Measurements from ENCODE around the gene FBXO42. TPM values are rescaled to one million over a fixed set of nuclear protein-coding genes. Genes with fewer than 3 reads are reported as not detected.

FBXO42 gene
- total and polyA plus RNA-seq, 9 of the 15 experiments (the other 6 are each of a cell fraction or from before 2014, with no cell fraction given): 7.2 to 24.8 (median 17.4) TPM

DNA sequence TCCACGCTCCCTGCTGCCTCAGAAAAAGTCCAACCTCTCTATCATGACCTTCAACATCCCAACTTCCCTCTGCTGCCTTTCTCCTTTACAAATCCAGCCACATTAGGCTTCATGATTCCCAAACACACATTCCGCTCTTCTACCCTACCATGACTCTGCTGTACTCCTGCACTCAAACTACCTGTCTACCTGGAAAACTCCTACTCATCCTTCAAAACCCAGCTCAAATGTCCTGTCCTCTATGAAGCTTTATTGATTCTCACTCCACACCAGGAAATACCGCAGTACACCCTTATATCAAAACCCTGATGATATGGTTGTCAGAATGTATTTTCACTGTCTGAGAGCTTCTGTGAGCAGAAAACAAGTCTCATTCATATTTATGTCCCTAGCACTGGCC lies 148.7 kb downstream of the FBXO42 start:
- no peak for TF ChIP-seq NFATC3 (IDR thresholded peaks at IDR 0.05)
- no peak for TF ChIP-seq ELF1 (tag; IDR thresholded peaks at IDR 0.05)
- no peak for TF ChIP-seq ZKSCAN8 (CRISPR knock-in tag; IDR thresholded peaks at IDR 0.05)
- no peak for TF ChIP-seq NFE2 (IDR thresholded peaks at IDR 0.05; ENCODE audit: low read depth)
- TF ChIP-seq LARP7 (IDR thresholded peaks at IDR 0.05): no peak
- no peak for TF ChIP-seq TAF9B (IDR thresholded peaks at IDR 0.05; ENCODE audit: partially characterized antibody)
- TF ChIP-seq, protein P1, sequence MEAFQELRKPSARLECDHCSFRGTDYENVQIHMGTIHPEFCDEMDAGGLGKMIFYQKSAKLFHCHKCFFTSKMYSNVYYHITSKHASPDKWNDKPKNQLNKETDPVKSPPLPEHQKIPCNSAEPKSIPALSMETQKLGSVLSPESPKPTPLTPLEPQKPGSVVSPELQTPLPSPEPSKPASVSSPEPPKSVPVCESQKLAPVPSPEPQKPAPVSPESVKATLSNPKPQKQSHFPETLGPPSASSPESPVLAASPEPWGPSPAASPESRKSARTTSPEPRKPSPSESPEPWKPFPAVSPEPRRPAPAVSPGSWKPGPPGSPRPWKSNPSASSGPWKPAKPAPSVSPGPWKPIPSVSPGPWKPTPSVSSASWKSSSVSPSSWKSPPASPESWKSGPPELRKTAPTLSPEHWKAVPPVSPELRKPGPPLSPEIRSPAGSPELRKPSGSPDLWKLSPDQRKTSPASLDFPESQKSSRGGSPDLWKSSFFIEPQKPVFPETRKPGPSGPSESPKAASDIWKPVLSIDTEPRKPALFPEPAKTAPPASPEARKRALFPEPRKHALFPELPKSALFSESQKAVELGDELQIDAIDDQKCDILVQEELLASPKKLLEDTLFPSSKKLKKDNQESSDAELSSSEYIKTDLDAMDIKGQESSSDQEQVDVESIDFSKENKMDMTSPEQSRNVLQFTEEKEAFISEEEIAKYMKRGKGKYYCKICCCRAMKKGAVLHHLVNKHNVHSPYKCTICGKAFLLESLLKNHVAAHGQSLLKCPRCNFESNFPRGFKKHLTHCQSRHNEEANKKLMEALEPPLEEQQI (IDR thresholded peaks at IDR 0.05): no peak
- TF ChIP-seq ZNF696 (CRISPR knock-in tag; conservative IDR thresholded peaks at IDR 0.05): no peak
- no peak for TF ChIP-seq RFX1 (IDR thresholded peaks at IDR 0.05)
- no peak for TF ChIP-seq ZNF3 (CRISPR knock-in tag; IDR thresholded peaks at IDR 0.05)
- TF ChIP-seq GATAD2A (IDR thresholded peaks at IDR 0.05): no peak
- no peak for TF ChIP-seq NFRKB (IDR thresholded peaks at IDR 0.05; ENCODE audit: low read depth)
- TF ChIP-seq BCOR (IDR thresholded peaks at IDR 0.05): no peak
- Histone ChIP-seq H3K9ac (ENCODE audit: insufficient read depth in 1 of 2, low read depth in 2 of 2, low read length in 2 of 2) (no peak overlapping the region), H3K4me1 (replicated peaks in 1 of 2; ENCODE audit: control insufficient read depth in 2 of 2, insufficient read depth in 2 of 2, low read length in 2 of 2) (peaks cover 22 to 41% of the 10 kb centered on the region in 2 experiments), H2AFZ (ENCODE audit: low read depth, low read length) (no peak overlapping the region), H4K20me1 (replicated peaks; ENCODE audit: control insufficient read depth, insufficient read depth, low read length) (no peaks in the 10 kb centered on the region), H3K27me3 (ENCODE audit: control insufficient read depth in 2 of 2, insufficient read depth in 2 of 2, low read length in 2 of 2) (no peaks in the 10 kb centered on the region), H3K36me3 (ENCODE audit: control insufficient read depth, insufficient read depth, low read length) (no peaks in the 10 kb centered on the region; the same call in 2 of the 3 replicates), H3K27ac (ENCODE audit: extremely low read depth, low read depth, low read length) (no peak overlapping the region), H3K9me3 (replicated peaks; ENCODE audit: control insufficient read depth, insufficient read depth, low read depth, low read length) (no peaks in the 10 kb centered on the region), H3K79me2 (ENCODE audit: control insufficient read depth, insufficient read depth, low read length) (peaks cover 8% of the 10 kb centered on the region; the same call in 2 of the 3 replicates), H3K4me2 (ENCODE audit: insufficient read depth, low read length) (no peak overlapping the region), H3K9me1 (ENCODE audit: control insufficient read depth, insufficient read depth, low read length) (no peaks in the 10 kb centered on the region), H3K4me3 (no peak overlapping the region)
- DNase-seq (ENCODE audit: extremely low read depth in 1 of 4, low spot score in 3 of 4) (no peak), FAIRE-seq (no peak), ATAC-seq (no peak)
- intact Hi-C loops (cut with micrococcal nuclease) (no loop called here), in situ Hi-C loops (cut with MboI) (no loop called here)
- CTCF ChIA-PET (ENCODE audit: low intra/inter-chr PET ratio): no interaction called here
- 39% methylated on average over 3 of the region's 3 CpGs for WGBS (ENCODE audit: insufficient coverage, low coverage, missing lambda C conversion rate)
- BruUV-seq (replicated peaks): no TSS peak
- POLR2A ChIA-PET: interaction anchor here (1.7 to 2.1 kb wide), 2 partner anchors 10 to 13 kb away, joined by 7 read pairs; no protein-coding TSS in a partner anchor

Measured in K562 (cell line).